ENCODE results near the gene MYH10. TPM values are rescaled to one million over a fixed set of nuclear protein-coding genes. Genes with fewer than 3 reads are reported as not detected.

Gene MYH10
- total RNA-seq, 1 donor from 2014 or later, result 34.9 TPM

DNA sequence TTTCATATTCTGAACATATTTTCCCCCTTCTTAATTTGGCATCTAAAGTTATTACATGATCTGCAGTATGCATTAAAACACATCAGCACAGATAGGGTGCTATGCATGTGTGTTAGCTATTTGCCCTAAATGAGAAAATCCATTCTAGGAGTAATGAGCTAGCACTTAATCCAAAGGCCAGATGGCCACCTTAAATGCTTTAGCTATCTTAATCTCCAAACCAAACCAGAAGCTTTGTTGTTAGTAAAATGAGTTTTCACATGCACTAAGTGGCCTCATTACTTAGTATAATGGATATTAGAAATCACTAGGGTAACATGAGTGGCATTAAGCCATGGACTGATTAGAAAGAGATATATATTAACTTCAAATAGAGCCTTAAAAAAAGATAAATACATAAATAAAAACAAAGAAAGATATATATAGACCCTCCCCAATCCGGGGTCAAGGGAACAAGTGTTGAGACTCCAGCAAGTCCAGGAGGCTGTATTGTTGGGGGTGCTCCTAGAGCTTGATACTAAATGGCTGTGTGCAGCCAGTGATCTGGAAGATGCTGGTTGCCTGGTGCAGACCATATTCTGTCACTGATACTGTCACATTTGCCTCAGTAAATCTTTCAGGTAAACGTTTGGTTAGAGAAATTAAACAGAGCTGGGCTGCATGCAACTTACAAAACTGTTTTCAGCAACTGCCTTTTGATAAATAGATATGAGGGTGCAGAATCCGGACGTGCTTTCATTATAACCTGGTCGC lies 67.3 kb downstream of the MYH10 start:
- Histone ChIP-seq H3K4me1 (no peaks in the 10 kb centered on the region), H3K4me3 (no peak overlapping the region), H3K9me3 (no peaks in the 10 kb centered on the region), H3K27ac (no peak overlapping the region), H3K36me3 (no peaks in the 10 kb centered on the region), H3K27me3 (no peaks in the 10 kb centered on the region)
- TF ChIP-seq, protein P1, sequence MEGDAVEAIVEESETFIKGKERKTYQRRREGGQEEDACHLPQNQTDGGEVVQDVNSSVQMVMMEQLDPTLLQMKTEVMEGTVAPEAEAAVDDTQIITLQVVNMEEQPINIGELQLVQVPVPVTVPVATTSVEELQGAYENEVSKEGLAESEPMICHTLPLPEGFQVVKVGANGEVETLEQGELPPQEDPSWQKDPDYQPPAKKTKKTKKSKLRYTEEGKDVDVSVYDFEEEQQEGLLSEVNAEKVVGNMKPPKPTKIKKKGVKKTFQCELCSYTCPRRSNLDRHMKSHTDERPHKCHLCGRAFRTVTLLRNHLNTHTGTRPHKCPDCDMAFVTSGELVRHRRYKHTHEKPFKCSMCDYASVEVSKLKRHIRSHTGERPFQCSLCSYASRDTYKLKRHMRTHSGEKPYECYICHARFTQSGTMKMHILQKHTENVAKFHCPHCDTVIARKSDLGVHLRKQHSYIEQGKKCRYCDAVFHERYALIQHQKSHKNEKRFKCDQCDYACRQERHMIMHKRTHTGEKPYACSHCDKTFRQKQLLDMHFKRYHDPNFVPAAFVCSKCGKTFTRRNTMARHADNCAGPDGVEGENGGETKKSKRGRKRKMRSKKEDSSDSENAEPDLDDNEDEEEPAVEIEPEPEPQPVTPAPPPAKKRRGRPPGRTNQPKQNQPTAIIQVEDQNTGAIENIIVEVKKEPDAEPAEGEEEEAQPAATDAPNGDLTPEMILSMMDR (IDR thresholded peaks at IDR 0.05), result no peak
- TF ChIP-seq POLR2AphosphoS5 (IDR thresholded peaks at IDR 0.05; ENCODE audit: insufficient read depth in 1 of 2, low read depth in 1 of 2) (no peak), POLR2A (IDR thresholded peaks at IDR 0.05) (no peak)
- DNase-seq (ENCODE audit: extremely low spot score in 2 of 2), result no peak
- intact Hi-C loops (cut with DNase I), result no loop called here

GRCh38 chr17:8558144-8558543 lies 72.4 kb downstream of the MYH10 start:
- no peak overlapping the region for H3K27ac ChIP-seq
- H3K27me3 ChIP-seq, result no peaks in the 10 kb centered on the region
- no peaks in the 10 kb centered on the region for H3K4me1 ChIP-seq
- H3K9me3 ChIP-seq, result no peaks in the 10 kb centered on the region
- no peak overlapping the region for H3K4me3 ChIP-seq
- intact Hi-C loops (cut with DNase I), result no loop called here
- TF ChIP-seq, protein P1 (IDR thresholded peaks at IDR 0.05), result no peak
- TF ChIP-seq POLR2A (IDR thresholded peaks at IDR 0.05) (no peak), POLR2AphosphoS5 (IDR thresholded peaks at IDR 0.05; ENCODE audit: insufficient read depth in 1 of 2, low read depth in 1 of 2) (no peak)
- no peak for DNase-seq (ENCODE audit: extremely low spot score in 2 of 2)
- H3K36me3 ChIP-seq, result no peaks in the 10 kb centered on the region

GRCh38 chr17:8557176-8557806 lies 73.2 kb downstream of the MYH10 start:
- no peaks in the 10 kb centered on the region for H3K27me3 ChIP-seq
- H3K4me3 ChIP-seq, result no peak overlapping the region
- no peak for DNase-seq (ENCODE audit: extremely low spot score in 2 of 2)
- intact Hi-C loops (cut with DNase I), result no loop called here
- TF ChIP-seq, protein P1 (IDR thresholded peaks at IDR 0.05), result no peak
- TF ChIP-seq POLR2A (IDR thresholded peaks at IDR 0.05), result no peak
- no peak for TF ChIP-seq POLR2AphosphoS5 (IDR thresholded peaks at IDR 0.05; ENCODE audit: insufficient read depth in 1 of 2, low read depth in 1 of 2)
- H3K36me3 ChIP-seq, result no peaks in the 10 kb centered on the region
- no peak overlapping the region for H3K27ac ChIP-seq
- H3K4me1 ChIP-seq, result no peaks in the 10 kb centered on the region
- no peaks in the 10 kb centered on the region for H3K9me3 ChIP-seq

- Histone ChIP-seq H3K27ac (no peak overlapping the region), H3K36me3 (no peaks in the 10 kb centered on the region), H3K4me1 (no peaks in the 10 kb centered on the region), H3K9me3 (no peaks in the 10 kb centered on the region), H3K4me3 (no peak overlapping the region), H3K27me3 (no peaks in the 10 kb centered on the region)
- no peak for DNase-seq (ENCODE audit: extremely low spot score in 2 of 2)
- TF ChIP-seq POLR2AphosphoS5 (IDR thresholded peaks at IDR 0.05; ENCODE audit: insufficient read depth in 1 of 2, low read depth in 1 of 2), result no peak
- TF ChIP-seq, protein P1 (IDR thresholded peaks at IDR 0.05), result no peak
- TF ChIP-seq POLR2A (IDR thresholded peaks at IDR 0.05), result no peak
- intact Hi-C loops (cut with DNase I), result no loop called here
Observed at GRCh38 chr17:8556074-8556473, 74.5 kb downstream of the MYH10 start.

GRCh38 chr17:8555062-8555461 lies 75.5 kb downstream of the MYH10 start:
- no peak for DNase-seq (ENCODE audit: extremely low spot score in 2 of 2)
- TF ChIP-seq, protein P1 (IDR thresholded peaks at IDR 0.05), result no peak
- TF ChIP-seq POLR2A (IDR thresholded peaks at IDR 0.05), result no peak
- TF ChIP-seq POLR2AphosphoS5 (IDR thresholded peaks at IDR 0.05; ENCODE audit: insufficient read depth in 1 of 2, low read depth in 1 of 2), result no peak
- Histone ChIP-seq H3K4me1 (no peaks in the 10 kb centered on the region), H3K4me3 (no peak overlapping the region), H3K27ac (no peak overlapping the region), H3K9me3 (no peaks in the 10 kb centered on the region), H3K36me3 (no peaks in the 10 kb centered on the region), H3K27me3 (no peaks in the 10 kb centered on the region)
- intact Hi-C loops (cut with DNase I), result no loop called here
